Liver (tissue), 3 donors: ENCODE measurements around the gene DHRS1.

Experiments used
- CTCF ChIP-seq: fragments of 150-350 bp; IDR thresholded peaks from 2 replicates; pipeline ENCODE4 v1.5.1; 2017; ENCODE audit warnings: improper control_type of control experiment, low read depth, low read length; ENCODE audit not compliant: missing input control
- RAD21 ChIP-seq, 2 donors: IDR thresholded peaks; 2 replicates each; pipeline ENCODE4 v1.6.1; 2016; ENCODE audit warnings: antibody characterized with exemption in 2 of 2, mild to moderate bottlenecking in 2 of 2
- TF ChIP-seq, protein P1 (sequence below): IDR thresholded peaks from 2 replicates; pipeline ENCODE4 v1.6.1; 2016; ENCODE audit warnings: antibody characterized with exemption, mild to moderate bottlenecking
- donor health status: healthy.
- donor health status: healthy.

DNA sequence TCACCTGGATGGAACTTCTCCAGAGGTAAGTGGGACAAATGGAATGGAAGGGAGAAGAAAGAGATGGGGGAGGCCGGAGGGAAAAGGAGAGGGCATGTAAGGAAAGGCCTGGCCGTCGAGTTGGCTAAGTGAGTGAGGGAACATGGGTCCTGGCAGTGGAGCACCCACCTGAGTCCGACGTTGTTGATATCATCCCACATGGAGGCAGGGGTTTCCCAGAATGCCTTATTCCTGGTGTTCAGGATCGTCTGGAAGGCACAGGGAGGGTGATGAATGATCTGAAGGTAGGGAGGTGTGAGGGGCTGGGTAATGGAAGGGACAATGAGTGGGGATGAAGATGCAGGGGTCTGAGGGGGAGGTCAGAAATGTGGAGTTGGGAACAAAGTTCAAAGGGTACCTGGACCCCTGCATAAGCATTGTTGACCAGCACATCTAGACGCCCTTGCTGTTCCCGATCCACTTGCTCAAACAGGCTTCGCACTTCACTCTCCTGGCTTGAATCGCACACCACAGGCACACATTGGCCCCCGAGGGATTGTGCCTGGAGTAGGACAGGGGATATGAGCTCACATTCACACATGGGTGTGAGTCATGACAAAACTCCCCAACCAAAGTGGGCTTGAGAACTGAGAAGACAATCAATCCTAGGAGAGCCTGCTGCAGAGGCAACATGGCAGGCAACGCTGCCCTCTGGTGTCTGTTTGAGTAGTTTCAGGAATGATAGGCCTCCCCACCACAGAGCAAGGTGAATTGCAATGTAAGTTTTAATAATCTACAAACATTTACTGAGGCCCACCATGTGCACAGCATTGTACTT lies 3.0 kb downstream of the DHRS1 start:
- peak; percentile 68 for TF ChIP-seq CTCF
- peak; percentile 90 to 94 for TF ChIP-seq RAD21 (IDR thresholded peaks at IDR 0.05)
- TF ChIP-seq, protein P1, sequence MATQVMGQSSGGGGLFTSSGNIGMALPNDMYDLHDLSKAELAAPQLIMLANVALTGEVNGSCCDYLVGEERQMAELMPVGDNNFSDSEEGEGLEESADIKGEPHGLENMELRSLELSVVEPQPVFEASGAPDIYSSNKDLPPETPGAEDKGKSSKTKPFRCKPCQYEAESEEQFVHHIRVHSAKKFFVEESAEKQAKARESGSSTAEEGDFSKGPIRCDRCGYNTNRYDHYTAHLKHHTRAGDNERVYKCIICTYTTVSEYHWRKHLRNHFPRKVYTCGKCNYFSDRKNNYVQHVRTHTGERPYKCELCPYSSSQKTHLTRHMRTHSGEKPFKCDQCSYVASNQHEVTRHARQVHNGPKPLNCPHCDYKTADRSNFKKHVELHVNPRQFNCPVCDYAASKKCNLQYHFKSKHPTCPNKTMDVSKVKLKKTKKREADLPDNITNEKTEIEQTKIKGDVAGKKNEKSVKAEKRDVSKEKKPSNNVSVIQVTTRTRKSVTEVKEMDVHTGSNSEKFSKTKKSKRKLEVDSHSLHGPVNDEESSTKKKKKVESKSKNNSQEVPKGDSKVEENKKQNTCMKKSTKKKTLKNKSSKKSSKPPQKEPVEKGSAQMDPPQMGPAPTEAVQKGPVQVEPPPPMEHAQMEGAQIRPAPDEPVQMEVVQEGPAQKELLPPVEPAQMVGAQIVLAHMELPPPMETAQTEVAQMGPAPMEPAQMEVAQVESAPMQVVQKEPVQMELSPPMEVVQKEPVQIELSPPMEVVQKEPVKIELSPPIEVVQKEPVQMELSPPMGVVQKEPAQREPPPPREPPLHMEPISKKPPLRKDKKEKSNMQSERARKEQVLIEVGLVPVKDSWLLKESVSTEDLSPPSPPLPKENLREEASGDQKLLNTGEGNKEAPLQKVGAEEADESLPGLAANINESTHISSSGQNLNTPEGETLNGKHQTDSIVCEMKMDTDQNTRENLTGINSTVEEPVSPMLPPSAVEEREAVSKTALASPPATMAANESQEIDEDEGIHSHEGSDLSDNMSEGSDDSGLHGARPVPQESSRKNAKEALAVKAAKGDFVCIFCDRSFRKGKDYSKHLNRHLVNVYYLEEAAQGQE = no peak
